Suprapubic skin (tissue), 4 donors: ENCODE results near the gene SGPL1. TPM values are rescaled to one million over a fixed set of nuclear protein-coding genes. Genes with fewer than 3 reads are reported as not detected.

ENCODE experiments used
- DNase-seq, 2 donors: peaks; one replicate each; pipeline ENCODE4 v3.0.0-alpha.2; 2019; ENCODE audit warnings: low spot score in 2 of 2
- H3K27ac ChIP-seq: fragments of 200-600 bp; sonication (generic); one replicate; pipeline ENCODE4 v1.5.1; 2019
- H3K27me3 ChIP-seq: fragments of 200-600 bp; sonication (generic); one replicate; pipeline ENCODE4 v1.5.1; 2019
- H3K36me3 ChIP-seq: fragments of 200-600 bp; sonication (generic); one replicate; pipeline ENCODE4 v1.5.1; 2019
- H3K4me1 ChIP-seq: fragments of 200-600 bp; sonication (generic); one replicate; pipeline ENCODE4 v1.5.1; 2019
- H3K4me3 ChIP-seq: fragments of 200-600 bp; sonication (generic); one replicate; pipeline ENCODE4 v1.5.1; 2019; ENCODE audit warnings: mild to moderate bottlenecking
- H3K9me3 ChIP-seq: fragments of 200-600 bp; sonication (generic); one replicate; pipeline ENCODE4 v1.5.1; 2019
- CTCF ChIP-seq, 2 donors: fragments of 200-600 bp in 1 of 2; fragments of 450-650 bp in 1 of 2; sonication (generic) in 1 of 2; IDR thresholded peaks; one replicate each; pipeline ENCODE4 v1.5.1; 2016 to 2019; ENCODE audit warnings: antibody characterized with exemption in 2 of 2, mild to moderate bottlenecking in 1 of 2, moderate library complexity in 1 of 2
- EP300 ChIP-seq: sonication (generic); formaldehyde crosslinking; IDR thresholded peaks from one replicate; pipeline ENCODE4 v1.6.1; 2017; ENCODE audit warnings: antibody characterized with exemption
- POLR2A ChIP-seq, 2 donors: fragments of 450-650 bp; IDR thresholded peaks; one replicate each; pipeline ENCODE4 v1.6.1; 2017; ENCODE audit warnings: antibody characterized with exemption in 2 of 2, mild to moderate bottlenecking in 2 of 2, moderate library complexity in 2 of 2
- POLR2AphosphoS5 ChIP-seq, 3 donors: sonication (generic); formaldehyde crosslinking; IDR thresholded peaks; one replicate each; pipeline ENCODE4 v1.6.1; 2017; ENCODE audit warnings: antibody characterized with exemption in 3 of 3
- whole genome bisulfite sequencing: methylation state at CpG from one replicate; pipeline ENCODE4 v1.1.5; 2018; 5-methylcytosine and 5-hydroxymethylcytosine counted together
- total RNA-seq, 4 donors: library from RNA; depleted of rRNA; stranded (reverse); fragments of >200 nt; gene quantifications; one replicate each; pipeline ENCODE4 v1.1.0, GENCODE V29; 2016

The SGPL1 gene
- total RNA-seq, 4 donors from 2014 or later = 54.4 to 80.1 (median 59.6) TPM

GRCh38 chr10:70911386-70911785, 95.6 kb downstream of the SGPL1 start:
- TF ChIP-seq EP300 (no peak), CTCF (IDR thresholded peaks at IDR 0.05) (no peak), POLR2A (IDR thresholded peaks at IDR 0.05) (no peak), POLR2AphosphoS5 (IDR thresholded peaks at IDR 0.05) (no peak)
- DNase-seq = no peak
- Histone ChIP-seq H3K4me3 (no peak overlapping the region), H3K9me3 (no peaks in the 10 kb centered on the region), H3K36me3 (no peaks in the 10 kb centered on the region), H3K27me3 (peaks cover 19% of the 10 kb centered on the region), H3K27ac (no peak overlapping the region), H3K4me1 (no peaks in the 10 kb centered on the region)
- 100% methylated on average over 4 of the region's 4 CpGs for WGBS

- Histone ChIP-seq H3K4me1 (no peaks in the 10 kb centered on the region), H3K4me3 (no peak overlapping the region), H3K27ac (no peak overlapping the region), H3K9me3 (no peaks in the 10 kb centered on the region), H3K27me3 (peaks cover 31% of the 10 kb centered on the region), H3K36me3 (no peaks in the 10 kb centered on the region)
- WGBS = 84% methylated on average over 5 of the region's 5 CpGs
- TF ChIP-seq POLR2A (IDR thresholded peaks at IDR 0.05) (no peak), CTCF (IDR thresholded peaks at IDR 0.05) (no peak), EP300 (no peak), POLR2AphosphoS5 (IDR thresholded peaks at IDR 0.05) (no peak)
- DNase-seq = no peak
These were observed 96.8 kb downstream of the SGPL1 start for GRCh38 chr10:70912556-70912955.

GRCh38 chr10:70913191-70913892, 97.6 kb downstream of the SGPL1 start:
- no peaks in the 10 kb centered on the region for H3K4me1 ChIP-seq
- DNase-seq = no peak
- H3K27ac ChIP-seq = no peak overlapping the region
- H3K9me3 ChIP-seq = no peaks in the 10 kb centered on the region
- 73% methylated on average over 6 of the region's 6 CpGs for WGBS
- no peak overlapping the region for H3K4me3 ChIP-seq
- peaks cover 37% of the 10 kb centered on the region for H3K27me3 ChIP-seq
- H3K36me3 ChIP-seq = no peaks in the 10 kb centered on the region
- TF ChIP-seq POLR2A (IDR thresholded peaks at IDR 0.05) (no peak), CTCF (IDR thresholded peaks at IDR 0.05) (no peak), EP300 (no peak), POLR2AphosphoS5 (IDR thresholded peaks at IDR 0.05) (no peak)

- no peak overlapping the region for H3K27ac ChIP-seq
- DNase-seq = no peak
- no peaks in the 10 kb centered on the region for H3K4me1 ChIP-seq
- no peaks in the 10 kb centered on the region for H3K36me3 ChIP-seq
- no peaks in the 10 kb centered on the region for H3K9me3 ChIP-seq
- no peak overlapping the region for H3K4me3 ChIP-seq
- WGBS = 94% methylated on average over 3 of the region's 3 CpGs
- no peak for TF ChIP-seq EP300
- TF ChIP-seq POLR2AphosphoS5 (IDR thresholded peaks at IDR 0.05) = no peak
- no peak for TF ChIP-seq POLR2A (IDR thresholded peaks at IDR 0.05)
- TF ChIP-seq CTCF (IDR thresholded peaks at IDR 0.05) = no peak
- peaks cover 39% of the 10 kb centered on the region for H3K27me3 ChIP-seq
These were observed 98.1 kb downstream of the SGPL1 start for GRCh38 chr10:70913893-70914240.

GRCh38 chr10:70914316-70914864, 98.6 kb downstream of the SGPL1 start:
- peaks cover 44% of the 10 kb centered on the region for H3K27me3 ChIP-seq
- TF ChIP-seq POLR2AphosphoS5 (IDR thresholded peaks at IDR 0.05) (no peak), CTCF (IDR thresholded peaks at IDR 0.05) (no peak), POLR2A (IDR thresholded peaks at IDR 0.05) (no peak), EP300 (no peak)
- H3K36me3 ChIP-seq = no peaks in the 10 kb centered on the region
- WGBS = 73% methylated on average over 9 of the region's 10 CpGs
- no peak overlapping the region for H3K4me3 ChIP-seq
- no peak for DNase-seq
- H3K9me3 ChIP-seq = no peaks in the 10 kb centered on the region
- no peak overlapping the region for H3K27ac ChIP-seq
- no peaks in the 10 kb centered on the region for H3K4me1 ChIP-seq
